HuH-7.5 (cell line): ENCODE results near the gene CDKL5.

Experiments
- DNase-seq: peaks from one replicate; pipeline ENCODE4 v3.0.0; 2011; ENCODE audit warnings: low spot score

The CDKL5 gene

DNA sequence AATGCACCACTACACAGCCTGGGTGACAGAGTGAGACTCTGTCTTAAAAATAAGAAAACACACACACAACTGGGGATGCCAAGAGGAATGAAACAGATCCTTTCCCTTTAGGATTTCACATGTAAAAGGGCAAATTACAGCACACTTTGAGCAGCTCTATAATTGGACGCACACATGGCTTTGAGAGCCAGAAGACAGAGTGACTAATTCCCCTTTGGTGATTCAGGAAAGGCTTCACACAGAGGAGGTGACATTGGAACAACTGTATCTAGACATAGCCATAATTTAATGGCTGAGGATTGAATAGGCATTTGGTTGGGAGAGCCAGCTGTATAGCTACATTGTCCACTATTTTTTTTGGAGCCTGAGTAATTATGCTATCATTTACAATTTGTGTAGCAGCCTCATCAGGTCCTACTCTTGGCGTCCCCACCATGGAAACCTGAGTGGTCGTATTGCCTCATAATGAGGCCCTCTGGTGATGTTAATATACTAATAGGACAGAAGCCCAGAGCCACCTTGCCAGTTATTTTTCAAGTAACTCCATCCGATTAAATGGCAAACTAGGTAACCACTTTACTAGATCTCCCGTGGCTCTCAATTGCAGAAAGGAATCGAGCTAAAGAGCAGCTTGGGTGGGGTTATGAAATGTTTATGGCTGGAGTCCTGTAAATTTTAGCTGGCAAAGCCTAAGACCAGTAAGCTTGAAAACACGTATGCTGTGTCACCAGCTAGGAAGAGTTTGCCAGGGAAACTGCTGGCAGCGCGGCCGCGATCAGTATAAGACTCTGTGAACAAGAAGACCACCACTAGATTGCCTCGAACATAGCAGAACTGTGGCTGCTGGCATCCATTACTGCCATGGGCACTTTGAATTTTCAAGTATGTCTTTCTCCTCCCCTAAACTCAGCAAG, 273.6 kb downstream of the CDKL5 start:
- DNase-seq: no peak

DNA sequence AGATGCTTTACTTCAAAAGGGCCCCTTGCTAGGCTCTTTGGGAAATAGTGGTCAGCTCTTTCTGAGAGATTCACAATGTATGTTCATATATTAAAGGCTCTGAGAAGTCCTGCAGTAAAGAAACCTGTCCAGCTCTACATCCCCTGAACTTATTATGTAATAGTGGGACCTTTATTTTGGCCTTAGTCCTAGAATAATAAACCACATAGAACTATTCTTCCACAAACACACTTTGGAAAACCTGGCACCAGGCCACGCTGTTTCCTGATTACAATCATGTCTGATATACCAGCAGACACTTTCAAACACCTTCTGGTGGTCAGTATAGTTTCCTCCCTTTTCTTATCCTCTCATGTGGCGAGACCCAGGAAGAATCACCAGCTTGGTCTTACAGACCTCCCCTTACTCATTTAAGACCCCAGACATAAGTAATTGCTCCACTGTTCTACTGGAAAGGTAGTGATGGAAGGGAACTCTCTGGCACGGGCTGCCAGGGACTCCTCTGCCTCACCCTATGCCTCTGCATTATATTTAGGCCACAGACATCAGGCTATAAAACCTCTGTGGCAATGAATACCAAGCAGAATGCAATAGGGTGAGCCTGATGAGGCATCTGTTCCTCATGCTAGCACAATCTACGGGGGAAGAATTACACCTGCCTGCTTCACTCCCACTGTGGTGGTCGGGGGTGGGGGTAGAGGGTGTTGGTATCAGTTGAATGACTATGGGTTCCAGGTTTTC, 276.4 kb downstream of the CDKL5 start:
- no peak for DNase-seq

DNA sequence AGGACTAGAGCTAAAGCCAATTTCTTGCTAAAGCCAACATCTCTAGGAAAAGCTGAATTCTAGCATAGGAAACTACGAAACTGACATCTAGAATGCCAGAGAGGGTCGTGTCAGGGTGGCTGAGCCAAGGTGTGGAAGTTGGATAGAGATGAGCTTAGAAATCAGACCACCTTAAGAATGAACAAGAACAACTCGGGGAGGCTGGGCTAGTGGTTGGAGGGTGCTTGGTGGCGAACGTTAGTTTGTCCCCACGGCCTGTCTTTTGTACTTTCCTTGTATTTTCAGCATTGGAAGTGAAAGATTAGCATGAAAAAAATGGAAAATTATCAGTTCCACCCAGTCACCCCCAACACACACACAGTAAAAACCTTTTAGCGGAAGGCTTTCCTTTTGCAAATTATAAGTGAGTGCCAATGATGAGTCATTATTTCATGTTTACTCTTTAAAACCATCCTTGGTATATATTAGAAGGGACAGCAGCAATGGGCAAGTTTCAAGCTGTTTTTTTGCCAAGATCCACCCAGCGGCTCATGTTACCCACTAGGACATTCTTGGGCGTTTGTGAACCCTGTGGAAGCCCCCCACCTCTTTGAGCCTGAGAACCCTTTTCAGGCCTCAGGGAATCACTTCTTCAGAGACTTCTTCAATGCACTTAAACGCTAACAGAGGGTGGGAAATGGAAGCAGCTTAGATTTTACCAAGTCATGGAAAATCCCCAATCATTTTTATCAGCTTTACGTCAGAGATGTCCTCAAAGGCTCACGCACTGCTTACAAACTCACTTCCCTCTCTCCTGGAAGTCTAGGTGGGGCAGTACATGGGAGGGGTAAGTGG, 277.2 kb downstream of the CDKL5 start:
- no peak for DNase-seq
